Stimulated activated CD4-positive, alpha-beta T cell treated with anti-CD3 and anti-CD28 coated beads, Interleukin-12 subunit alpha, Interleukin-12 subunit beta, amount 100 ng/mL, for 48 hours (primary cell): ENCODE measurements around the gene CALU.

ENCODE experiments used
- DNase-seq, 3 donors: peaks; one replicate each; pipeline ENCODE4 v3.0.0-alpha.2; 2020; ENCODE audit warnings: low read depth in 2 of 3, low spot score in 1 of 3

CALU gene

DNA sequence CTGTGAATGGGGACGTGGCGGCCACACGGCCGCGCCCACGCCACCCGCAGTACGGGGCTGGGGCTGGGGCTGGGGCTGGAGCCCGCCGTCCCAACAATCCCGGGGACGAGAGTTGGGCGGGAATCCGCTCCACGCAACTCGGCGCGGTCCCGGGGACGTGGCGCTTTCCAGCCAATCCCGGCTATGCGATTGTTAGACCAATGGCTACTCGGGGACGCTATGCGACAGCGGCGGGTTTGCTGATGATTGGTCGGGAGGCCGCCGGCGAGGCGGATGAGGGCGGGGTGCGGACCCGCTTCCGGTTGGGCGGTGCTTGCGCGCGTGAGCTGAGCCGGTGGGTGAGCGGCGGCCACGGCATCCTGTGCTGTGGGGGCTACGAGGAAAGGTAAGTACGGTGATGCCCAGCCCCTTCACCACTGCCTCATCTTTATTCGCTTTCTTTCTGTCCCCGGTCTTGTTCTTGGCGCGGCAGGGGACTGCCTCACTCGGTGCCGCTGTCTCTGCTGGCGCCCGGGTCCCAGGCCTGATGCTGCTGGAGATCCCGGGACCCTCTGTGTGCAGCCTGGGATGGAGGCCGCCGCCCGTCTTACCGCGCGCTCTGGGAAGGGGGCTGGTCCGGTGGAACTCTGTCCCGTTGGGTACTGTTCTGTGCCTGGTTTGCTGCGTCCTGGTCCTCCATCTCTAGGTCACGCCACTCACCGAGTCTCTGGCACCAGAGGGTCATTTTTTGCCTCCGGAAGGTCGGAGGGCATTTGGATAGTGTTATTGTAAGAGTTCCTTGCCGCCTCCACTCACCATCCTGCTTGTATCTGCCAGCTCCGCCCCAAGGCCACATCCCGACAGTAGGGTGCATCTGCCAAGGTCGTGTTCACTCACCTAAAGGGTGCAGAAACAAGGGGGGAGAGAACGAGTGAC is at the start of gene CALU:
TSS of gene CALU (plus strand) at position 312 of the 915 bp plus-strand sequence. CDS start 9,225 bp downstream, outside the sequence.
- DNase-seq = peak; percentile 87 to 93 (median 91)

DNA sequence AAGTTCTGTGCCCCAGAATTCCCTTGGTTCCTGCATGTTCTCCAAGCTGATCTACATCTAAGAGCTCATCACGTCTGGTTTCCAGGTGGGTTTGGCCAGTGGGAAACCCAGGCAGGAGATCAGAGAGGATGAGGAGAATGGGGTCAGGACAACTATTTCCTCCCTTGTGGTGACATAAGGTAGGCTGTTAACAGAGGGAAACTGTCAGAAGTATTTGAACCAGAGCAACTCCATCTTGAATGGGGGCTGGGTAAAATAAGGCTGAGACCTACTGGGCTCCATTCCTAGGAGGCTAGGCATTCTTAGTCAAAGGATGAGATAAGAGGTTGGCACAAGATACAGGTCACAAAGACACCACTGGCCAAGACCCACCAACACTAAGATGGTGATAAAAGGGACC is 47.9 kb upstream of the CALU start:
- DNase-seq = no peak

DNA sequence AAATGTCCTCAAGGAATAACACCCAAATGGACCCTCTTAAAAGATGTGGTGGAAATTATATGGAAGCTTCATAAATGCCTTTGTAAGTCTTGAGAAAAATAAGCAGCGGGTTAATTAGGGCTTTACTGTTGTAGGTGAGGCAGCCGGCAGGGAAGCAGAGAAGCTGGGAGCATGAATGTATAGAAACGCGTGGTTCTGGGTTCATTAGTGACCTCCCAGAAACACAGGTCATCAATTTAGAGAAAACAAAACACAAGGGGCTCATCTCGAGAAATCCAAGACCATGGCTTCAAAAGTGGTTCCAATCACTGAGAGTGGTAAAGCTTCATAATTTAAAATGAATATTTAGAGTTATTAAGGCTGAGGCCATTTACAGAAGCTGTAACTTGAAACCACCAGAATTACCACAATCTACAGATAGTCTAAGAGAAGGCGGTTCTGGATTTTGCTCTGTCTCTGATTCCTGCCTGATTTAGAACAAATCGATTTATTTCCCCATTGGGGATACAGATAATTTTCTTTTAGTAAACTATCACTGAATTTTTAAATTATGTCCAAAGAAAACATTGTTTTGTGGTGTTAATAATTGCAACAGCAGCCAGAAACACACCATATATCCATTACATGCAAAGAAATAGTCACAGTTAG is 46.4 kb upstream of the CALU start:
- no peak for DNase-seq

DNA sequence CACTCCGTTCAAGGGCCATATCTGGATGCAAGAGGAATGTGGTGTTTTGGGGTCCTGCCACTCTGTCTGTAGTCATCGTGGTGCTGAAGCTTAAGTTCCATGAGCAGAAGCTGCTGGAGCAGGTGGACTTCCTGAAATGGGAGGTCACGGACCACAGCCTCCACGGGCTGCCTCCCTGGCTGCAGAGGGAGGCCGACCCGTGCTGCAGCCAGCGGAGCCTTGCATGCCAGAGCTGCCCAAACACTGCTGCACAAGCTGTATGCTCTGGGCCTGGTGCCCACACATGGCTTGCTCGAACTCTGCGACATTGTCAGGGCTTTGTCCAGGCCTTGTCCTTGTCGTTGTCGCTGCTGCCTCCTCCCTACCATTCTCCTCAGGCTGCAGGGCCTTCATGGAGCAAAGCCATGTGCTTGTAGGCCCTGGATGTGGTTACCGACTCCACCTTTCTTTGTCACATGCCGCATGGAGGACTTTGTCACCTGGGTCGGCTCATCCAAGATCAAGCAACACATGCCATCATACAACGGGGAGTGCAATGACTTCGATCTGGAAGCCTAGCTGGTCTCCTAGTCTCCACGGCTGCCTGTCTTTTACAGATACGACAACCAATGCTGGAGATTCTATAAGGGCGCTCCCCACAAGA is 45.7 kb upstream of the CALU start:
- no peak for DNase-seq

GRCh38 chr7:128694738-128695137 is 44.4 kb upstream of the CALU start:
- no peak for DNase-seq

- DNase-seq = peak; percentile 50 to 55 (median 53)
Measured at GRCh38 chr7:128697302-128697905, 41.8 kb upstream of the CALU start.

- DNase-seq = no peak
Measured at GRCh38 chr7:128699196-128699712, 39.9 kb upstream of the CALU start.

- no peak for DNase-seq
Measured at GRCh38 chr7:128699895-128700294, 39.3 kb upstream of the CALU start.

- DNase-seq = no peak
Measured at GRCh38 chr7:128701062-128701785, 37.9 kb upstream of the CALU start.

- no peak for DNase-seq
Measured at GRCh38 chr7:128703609-128704241, 35.4 kb upstream of the CALU start.

GRCh38 chr7:128705891-128706333 is 33.2 kb upstream of the CALU start:
- DNase-seq = no peak

- no peak for DNase-seq
Measured at GRCh38 chr7:128707752-128708151, 31.4 kb upstream of the CALU start.

- DNase-seq = no peak
Measured at GRCh38 chr7:128708235-128708634, 30.9 kb upstream of the CALU start.

DNA sequence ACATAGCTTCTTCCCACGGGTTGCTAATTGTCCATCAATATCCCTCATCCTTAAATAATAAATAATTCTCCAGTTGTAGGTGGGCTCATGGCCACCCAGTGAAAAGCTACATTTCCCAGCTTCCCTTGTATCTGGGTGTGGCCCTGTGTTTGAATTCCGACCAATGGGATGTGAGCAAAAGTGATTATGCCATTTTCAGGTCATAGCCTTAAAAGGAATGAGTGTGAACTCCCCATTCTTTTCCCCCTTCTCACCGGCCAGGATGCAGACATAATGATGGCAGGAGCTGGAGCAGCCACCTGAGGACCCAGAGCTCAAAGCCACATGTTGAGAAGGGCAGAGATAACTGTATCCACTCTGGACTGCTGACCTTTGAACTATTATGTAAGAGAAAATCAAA is 30.3 kb upstream of the CALU start:
- DNase-seq = no peak

DNA sequence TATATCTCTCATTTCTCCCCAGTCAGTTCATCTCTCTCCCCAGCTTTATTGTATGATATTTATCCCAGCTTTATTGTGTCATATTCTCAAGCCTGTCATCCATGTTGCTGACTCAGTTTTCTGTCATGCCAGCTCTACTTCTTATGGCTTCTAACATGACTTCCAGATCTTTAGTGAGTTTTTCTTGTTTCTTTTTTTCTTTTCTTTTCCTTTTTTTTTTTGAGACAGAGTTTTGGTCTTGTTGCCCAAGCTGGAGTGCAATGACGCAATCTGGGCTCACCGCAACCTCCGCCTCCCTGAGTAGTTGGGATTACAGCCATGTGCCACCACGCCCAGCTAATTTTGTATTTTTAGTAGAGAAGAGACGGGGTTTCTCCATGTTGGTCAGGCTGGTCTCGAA is 28.7 kb upstream of the CALU start:
- DNase-seq = no peak

GRCh38 chr7:128713794-128714193 is 25.4 kb upstream of the CALU start:
- no peak for DNase-seq

GRCh38 chr7:128714701-128715495 is 24.3 kb upstream of the CALU start:
- no peak for DNase-seq

DNA sequence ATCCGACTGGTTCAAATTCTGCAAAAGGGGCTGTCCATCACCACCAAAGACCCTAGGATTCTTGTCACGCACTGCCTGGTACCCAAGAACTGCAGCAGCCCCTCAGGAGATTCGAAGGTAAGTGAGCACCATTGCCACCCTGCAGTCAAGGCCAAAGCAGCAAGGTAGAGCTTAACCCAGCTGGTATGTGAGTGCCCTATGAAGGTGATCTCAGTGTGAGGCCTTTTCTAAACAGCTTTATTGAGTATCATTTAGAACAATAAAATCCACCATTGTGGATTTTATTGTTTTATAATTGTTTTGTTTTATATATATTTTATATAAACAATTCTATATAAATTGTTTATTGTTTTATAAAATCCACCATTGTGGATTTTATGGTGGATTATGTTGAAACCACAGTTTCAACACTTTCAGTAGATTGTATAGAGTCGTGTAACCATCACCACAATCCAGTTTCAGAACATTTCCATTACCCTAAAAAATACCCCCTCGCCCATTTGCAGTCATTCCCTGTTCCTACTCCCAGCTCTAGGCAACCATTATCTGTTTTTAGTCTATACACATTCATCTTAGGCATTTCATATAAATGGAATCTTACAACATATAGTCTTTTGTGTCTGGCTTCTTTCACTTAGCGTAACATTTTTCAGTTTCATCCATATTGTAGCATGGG is 20.1 kb upstream of the CALU start:
- no peak for DNase-seq

- no peak for DNase-seq
Measured at GRCh38 chr7:128721376-128721775, 17.8 kb upstream of the CALU start.
